Right lobe of liver (tissue), 4 donors: Measurements from ENCODE around the gene FSTL4.

Experiments
- CTCF ChIP-seq, 4 donors: fragments of 200-600 bp in 3 of 4; fragments of 450-650 bp in 1 of 4; IDR thresholded peaks; one replicate each; pipeline versions ENCODE4 v1.5.1 to v1.8.0; 2016 to 2022; ENCODE audit warnings: antibody characterized with exemption in 4 of 4, mild to moderate bottlenecking in 2 of 4
- POLR2A ChIP-seq: fragments of 450-650 bp; IDR thresholded peaks from one replicate; pipeline ENCODE4 v1.6.1; 2017; ENCODE audit warnings: antibody characterized with exemption, mild to moderate bottlenecking
- donor health status: DM: no; HTN: no; CAD: no.
- donor health status: DM: no; HTN: no; CAD: no.
- donor health status: DM: no; HTN: yes; CAD: no.

- no peak for TF ChIP-seq CTCF (IDR thresholded peaks at IDR 0.05)
- TF ChIP-seq POLR2A: no peak
Measured at GRCh38 chr5:133546500-133546899, 65.8 kb downstream of the FSTL4 start.
